ENCODE data around the gene UGT1A6.

The UGT1A6 gene

GRCh38 chr2:233772153-233772552 lies 79.5 kb downstream of the UGT1A6 start:
- no peak for DNase-seq

- no peak for DNase-seq
These were observed 79.9 kb downstream of the UGT1A6 start for GRCh38 chr2:233772583-233772982.

- DNase-seq: no peak
These were observed 81.2 kb downstream of the UGT1A6 start for GRCh38 chr2:233773854-233774253.

GRCh38 chr2:233775414-233775813 lies 82.7 kb downstream of the UGT1A6 start:
- no peak for DNase-seq

- no peak for DNase-seq
These were observed 85.3 kb downstream of the UGT1A6 start, which contains the start of gene MROH2A for GRCh38 chr2:233778030-233778429. MROH2A (plus strand) TSS chr2:233778330; CDS start chr2:233779359, 1,029 bp downstream.

GRCh38 chr2:233779722-233780121 lies 87.0 kb downstream of the UGT1A6 start:
- DNase-seq: no peak

- DNase-seq: no peak
These were observed 88.1 kb downstream of the UGT1A6 start for GRCh38 chr2:233780771-233781170.

GRCh38 chr2:233789554-233789953 lies 96.9 kb downstream of the UGT1A6 start:
- DNase-seq: no peak

GRCh38 chr2:233791151-233791882 lies 98.6 kb downstream of the UGT1A6 start:
- DNase-seq: no peak

- DNase-seq: no peak
These were observed 99.2 kb downstream of the UGT1A6 start for GRCh38 chr2:233791883-233792329.

- DNase-seq: no peak
These were observed 100.0 kb downstream of the UGT1A6 start for GRCh38 chr2:233792720-233793119.

GRCh38 chr2:233793465-233794127 lies 100.9 kb downstream of the UGT1A6 start:
- no peak for DNase-seq

GRCh38 chr2:233794128-233794658 lies 101.5 kb downstream of the UGT1A6 start:
- DNase-seq: no peak

- no peak for DNase-seq
These were observed 103.1 kb downstream of the UGT1A6 start for GRCh38 chr2:233795735-233796171.

- no peak for DNase-seq
These were observed 103.6 kb downstream of the UGT1A6 start for GRCh38 chr2:233796254-233796653.

- DNase-seq: no peak
These were observed 105.8 kb downstream of the UGT1A6 start for GRCh38 chr2:233798335-233799086.

GRCh38 chr2:233799087-233799665 lies 106.5 kb downstream of the UGT1A6 start:
- DNase-seq: no peak

- no peak for DNase-seq
These were observed 107.0 kb downstream of the UGT1A6 start for GRCh38 chr2:233799716-233800115.

GRCh38 chr2:233800208-233800607 lies 107.5 kb downstream of the UGT1A6 start:
- no peak for DNase-seq

- no peak for DNase-seq
These were observed 108.9 kb downstream of the UGT1A6 start for GRCh38 chr2:233801357-233802131.

GRCh38 chr2:233802132-233802815 lies 109.6 kb downstream of the UGT1A6 start:
- no peak for DNase-seq
